Testis (tissue), 3 donors: ENCODE measurements around the gene ADAMTSL2. TPM values are rescaled to one million over a fixed set of nuclear protein-coding genes. Genes with fewer than 3 reads are reported as not detected.
A peak's percentile ranks its signal among the peaks of the same experiment; 100 is the strongest.

Experiments
- DNase-seq: peaks from one replicate; pipeline ENCODE4 v3.0.0-alpha.2; 2019
- H3K27ac ChIP-seq, 2 donors: fragments of 200-600 bp; sonication (generic); one replicate each; pipeline ENCODE4 v1.5.1; 2019
- H3K27me3 ChIP-seq: fragments of 200-600 bp; sonication (generic); one replicate; pipeline ENCODE4 v1.5.1; 2019
- H3K36me3 ChIP-seq: fragments of 200-600 bp; sonication (generic); one replicate; pipeline ENCODE4 v1.5.1; 2017; ENCODE audit warnings: low read depth; ENCODE audit errors: missing control alignments
- H3K4me1 ChIP-seq: fragments of 200-600 bp; sonication (generic); one replicate; pipeline ENCODE4 v1.5.1; 2019
- H3K4me3 ChIP-seq, 2 donors: fragments of 200-600 bp; sonication (generic); one replicate each; pipeline ENCODE4 v1.5.1; 2017 to 2019
- H3K9me3 ChIP-seq: fragments of 200-600 bp; sonication (generic); one replicate; pipeline ENCODE4 v1.5.1; 2017
- POLR2A ChIP-seq: fragments of 450-650 bp; IDR thresholded peaks from one replicate; pipeline ENCODE4 v1.6.1; 2017; ENCODE audit warnings: antibody characterized with exemption, mild to moderate bottlenecking, moderate library complexity
- WGBS, 2 donors: methylation state at CpG; one replicate each; pipeline ENCODE4 v1.1.5; 2018; 5-methylcytosine and 5-hydroxymethylcytosine counted together
- intact Hi-C: fragments of 100-400 bp; cut with DNase I; formaldehyde crosslinking; loops from one replicate; pipeline ENCODE4 v1.15.1; 2023; ENCODE audit warnings: low total_unique reads
- polyA plus RNA-seq: library from polyadenylated mRNA; stranded (reverse); fragments of 350-450 nt; fragmentation: Illumina TruSeq; extraction: RNeasy Lipid Tissue Mini Kit (QIAGEN cat#74804); gene quantifications from one replicate; pipeline ENCODE4 v1.2.3, GENCODE V29; 2014; ENCODE audit warnings: low read depth, low replicate concordance; ENCODE audit not compliant: insufficient read depth
- total RNA-seq, 2 donors: library from RNA; depleted of rRNA; stranded (reverse); fragments of >200 nt; gene quantifications; one replicate each; pipeline ENCODE4 v1.2.3, GENCODE V29; 2016
- TF ChIP-seq, protein P1 (sequence below), 3 experiments: fragments of 450-650 bp in 2 of 3; fragments of 200-600 bp in 1 of 3; sonication (generic) in 1 of 3; IDR thresholded peaks; one replicate each; pipeline ENCODE4 v1.5.1; 2016 to 2019; ENCODE audit warnings: antibody characterized with exemption in 3 of 3, mild to moderate bottlenecking in 2 of 3, moderate library complexity in 1 of 3

The ADAMTSL2 gene
- total and polyA plus RNA-seq, 3 donors from 2014 or later, result 3.8 to 11.1 (median 9.4) TPM

DNA sequence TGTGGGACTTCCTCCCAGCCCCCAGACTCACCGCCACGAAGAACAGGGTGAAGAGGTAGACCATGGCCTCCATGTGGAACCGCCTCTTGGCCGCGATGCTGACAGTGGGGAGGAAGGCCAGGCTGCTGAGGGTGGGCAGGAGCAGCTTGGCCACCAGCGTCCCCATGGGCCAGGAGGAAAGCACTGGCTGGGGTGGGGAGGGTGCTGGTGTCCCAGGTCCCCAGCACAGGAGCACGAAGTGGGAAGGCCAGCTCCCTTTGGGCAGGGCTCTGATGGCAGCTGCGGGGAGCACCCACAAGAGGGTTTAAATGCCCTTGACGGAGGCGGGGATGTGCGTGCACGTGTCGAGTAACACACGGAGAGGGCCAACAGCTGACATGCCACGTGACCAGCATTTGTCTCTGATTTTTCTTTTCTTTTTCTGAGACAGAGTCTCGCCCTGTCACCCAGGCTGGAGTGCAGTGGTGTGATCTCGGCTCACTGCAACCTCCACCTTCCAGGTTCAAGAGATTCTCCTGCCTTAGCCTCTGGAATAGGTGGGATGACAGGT lies 9.8 kb upstream of the ADAMTSL2 start, which contains the start of gene MYMK:
Gene MYMK, minus strand, starts transcription at position 281 of the 550 bp plus-strand sequence. Its CDS starts 115 bp downstream, at position 166.
- H3K4me1 ChIP-seq, result peaks cover 40% of the 10 kb centered on the region
- intact Hi-C loops, result no loop called here
- no peaks in the 10 kb centered on the region for H3K36me3 ChIP-seq
- DNase-seq, result no peak
- H3K9me3 ChIP-seq, result no peaks in the 10 kb centered on the region
- H3K4me3 ChIP-seq, result no peak within 1 kb of the TSS
- 92 to 98% methylated on average over 4 to 17 of the region's 17 CpGs for WGBS, 2 donors
- TF ChIP-seq, protein P1, sequence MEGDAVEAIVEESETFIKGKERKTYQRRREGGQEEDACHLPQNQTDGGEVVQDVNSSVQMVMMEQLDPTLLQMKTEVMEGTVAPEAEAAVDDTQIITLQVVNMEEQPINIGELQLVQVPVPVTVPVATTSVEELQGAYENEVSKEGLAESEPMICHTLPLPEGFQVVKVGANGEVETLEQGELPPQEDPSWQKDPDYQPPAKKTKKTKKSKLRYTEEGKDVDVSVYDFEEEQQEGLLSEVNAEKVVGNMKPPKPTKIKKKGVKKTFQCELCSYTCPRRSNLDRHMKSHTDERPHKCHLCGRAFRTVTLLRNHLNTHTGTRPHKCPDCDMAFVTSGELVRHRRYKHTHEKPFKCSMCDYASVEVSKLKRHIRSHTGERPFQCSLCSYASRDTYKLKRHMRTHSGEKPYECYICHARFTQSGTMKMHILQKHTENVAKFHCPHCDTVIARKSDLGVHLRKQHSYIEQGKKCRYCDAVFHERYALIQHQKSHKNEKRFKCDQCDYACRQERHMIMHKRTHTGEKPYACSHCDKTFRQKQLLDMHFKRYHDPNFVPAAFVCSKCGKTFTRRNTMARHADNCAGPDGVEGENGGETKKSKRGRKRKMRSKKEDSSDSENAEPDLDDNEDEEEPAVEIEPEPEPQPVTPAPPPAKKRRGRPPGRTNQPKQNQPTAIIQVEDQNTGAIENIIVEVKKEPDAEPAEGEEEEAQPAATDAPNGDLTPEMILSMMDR (IDR thresholded peaks at IDR 0.05), result no peak
- no peak for TF ChIP-seq POLR2A
- no peak within 1 kb of the TSS for H3K27ac ChIP-seq
- no peaks in the 10 kb centered on the region for H3K27me3 ChIP-seq

DNA sequence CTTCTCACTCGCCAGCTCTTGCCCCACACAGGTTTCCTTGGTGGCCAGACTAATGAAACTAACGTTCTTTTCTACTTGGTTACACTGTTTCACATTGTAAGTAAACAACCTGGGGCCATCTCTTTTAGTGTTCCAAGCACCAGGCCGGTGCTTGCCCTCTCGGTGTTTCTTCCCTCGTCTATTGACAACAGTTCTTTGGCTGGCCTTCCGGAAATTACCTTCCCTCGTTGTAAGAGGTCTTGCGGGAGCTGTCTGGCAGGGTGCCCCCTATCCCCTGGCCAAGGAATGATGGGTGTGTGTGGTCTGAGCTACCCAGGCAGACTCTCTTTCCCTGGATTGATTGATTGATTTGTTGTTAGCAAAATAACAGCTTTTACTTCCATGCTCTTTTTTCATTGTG lies 8.8 kb upstream of the ADAMTSL2 start:
- no peaks in the 10 kb centered on the region for H3K27me3 ChIP-seq
- H3K4me1 ChIP-seq, result peaks cover 40% of the 10 kb centered on the region
- WGBS, 2 donors, result 54 to 60% methylated on average over 8 of the region's 8 CpGs
- H3K4me3 ChIP-seq, result no peak overlapping the region
- no peak for TF ChIP-seq POLR2A
- TF ChIP-seq, protein P1 (IDR thresholded peaks at IDR 0.05), result no peak
- intact Hi-C loops, result no loop called here
- H3K27ac ChIP-seq, result no peak overlapping the region
- no peaks in the 10 kb centered on the region for H3K36me3 ChIP-seq
- no peaks in the 10 kb centered on the region for H3K9me3 ChIP-seq
- DNase-seq, result no peak

DNA sequence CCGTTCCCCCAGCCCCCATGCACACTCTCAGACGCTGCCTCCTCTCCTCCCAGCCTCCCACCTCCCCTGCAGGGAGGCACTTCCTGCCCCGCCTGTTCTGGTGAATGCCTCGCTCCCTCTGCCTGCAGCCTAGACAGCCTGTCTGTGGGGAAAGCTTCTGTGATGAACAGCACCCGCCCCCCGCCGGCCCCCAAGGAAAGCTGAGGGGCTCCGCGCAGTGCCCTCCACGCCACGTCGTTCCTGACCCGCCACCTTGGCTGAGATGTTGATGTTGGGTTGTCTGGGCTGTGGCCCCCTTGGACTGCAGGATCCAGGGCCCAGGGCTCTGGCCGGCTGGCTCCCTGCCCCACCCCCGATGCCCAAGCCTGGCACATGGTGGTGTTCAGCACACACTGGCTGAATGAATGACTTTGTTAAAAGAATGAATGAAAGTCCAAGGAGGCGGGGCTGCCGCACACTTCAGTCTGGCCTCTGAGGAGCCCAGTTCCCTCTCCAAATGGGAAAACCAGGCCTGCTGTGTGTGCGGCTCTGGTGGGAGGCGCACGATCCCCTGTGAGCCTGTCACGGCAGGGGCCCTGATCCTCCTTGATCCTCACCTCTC lies 7.7 kb upstream of the ADAMTSL2 start:
- H3K4me3 ChIP-seq, result no peak overlapping the region
- no peak overlapping the region for H3K27ac ChIP-seq
- H3K4me1 ChIP-seq, result peaks cover 44% of the 10 kb centered on the region
- 62 to 66% methylated on average over 12 to 21 of the region's 21 CpGs for WGBS, 2 donors
- intact Hi-C loops, result no loop called here
- TF ChIP-seq, protein P1 (IDR thresholded peaks at IDR 0.05), result no peak
- no peak for TF ChIP-seq POLR2A
- no peaks in the 10 kb centered on the region for H3K36me3 ChIP-seq
- H3K9me3 ChIP-seq, result no peaks in the 10 kb centered on the region
- no peaks in the 10 kb centered on the region for H3K27me3 ChIP-seq
- no peak for DNase-seq

DNA sequence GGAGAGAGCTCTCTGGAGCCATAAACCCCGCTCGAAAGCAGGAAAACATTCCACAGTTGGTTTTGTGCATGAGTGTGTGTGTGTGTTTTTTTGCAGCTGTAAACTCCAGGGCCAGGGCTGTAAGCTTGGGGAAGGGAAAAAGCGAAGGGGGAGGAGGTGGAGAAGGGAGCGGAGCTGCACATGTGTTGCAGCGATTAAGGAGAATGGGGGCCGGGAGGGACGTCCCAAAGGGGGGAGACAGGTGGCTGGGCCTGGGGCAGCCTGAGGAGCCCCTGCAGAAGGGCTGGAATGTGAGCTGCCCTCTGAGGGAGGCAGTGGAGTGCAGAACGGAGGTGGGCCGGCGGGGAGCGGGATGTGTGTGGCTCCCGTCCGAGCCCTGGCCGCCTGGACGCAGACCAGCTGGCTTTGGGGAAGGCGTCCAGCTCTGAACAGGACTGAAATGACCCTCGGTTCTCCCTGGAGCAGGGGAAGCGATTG lies 7.0 kb upstream of the ADAMTSL2 start:
- 51 to 55% methylated on average over 16 to 18 of the region's 18 CpGs for WGBS, 2 donors
- Histone ChIP-seq H3K36me3 (no peaks in the 10 kb centered on the region), H3K9me3 (no peaks in the 10 kb centered on the region), H3K4me3 (no peak overlapping the region), H3K4me1 (peaks cover 44% of the 10 kb centered on the region), H3K27me3 (no peaks in the 10 kb centered on the region), H3K27ac (no peak overlapping the region)
- intact Hi-C loops, result no loop called here
- DNase-seq, result peak; percentile 61
- no peak for TF ChIP-seq POLR2A
- TF ChIP-seq, protein P1 (IDR thresholded peaks at IDR 0.05), result no peak
